HCT116 (cell line): ENCODE measurements around the gene HLA-DMA. TPM values are rescaled to one million over a fixed set of nuclear protein-coding genes. Genes with fewer than 3 reads are reported as not detected.

Source experiments
- ATAC-seq: fragments of 200-7000 bp; cut with Tn5 transposase; 2 replicates; pipeline ENCODE4 v1.9.1; 2020; ENCODE audit warnings: mild to moderate bottlenecking, moderate library complexity
- BruUV-seq: library from RNA; stranded (reverse); fragments of 400-500 nt; replicated peaks from 2 replicates; lab custom pipeline; 2021; lab: Mats Ljungman, UMichigan
- CTCF ChIA-PET: fragments of 300-600 bp; sonication (Branson Sonifier 250); formaldehyde crosslinking; loops from one replicate; lab custom pipeline; 2021; ENCODE audit warnings: antibody characterized with exemption; lab: Charles Lee
- POLR2A ChIA-PET: fragments of 300-600, 350-600 bp; sonication (Branson Sonifier 250); formaldehyde crosslinking; loops from one replicate; lab custom pipeline; 2021; ENCODE audit warnings: antibody characterized with exemption; lab: Charles Lee
- RAD21 ChIA-PET, 2 experiments: fragments of 300-600 bp; sonication (Branson Sonifier 250); formaldehyde crosslinking; loops; one replicate each; lab custom pipeline; 2023; ENCODE audit warnings: low total read pairs in 2 of 2; ENCODE audit not compliant: uncharacterized antibody in 2 of 2, unreplicated experiment in 2 of 2, low non-redundant PET in 1 of 2; lab: Charles Lee
- DNase-seq: peaks from one replicate; pipeline ENCODE4 v3.0.0-alpha.2; 2010; ENCODE audit warnings: low read depth, low spot score
- H2AFZ ChIP-seq: fragments of 200-600 bp; shearing (Covaris generic), sonication (generic); 2 replicates; pipeline ENCODE4 v1.6.1; 2017; ENCODE audit warnings: low read depth, mixed run types, mixed read lengths, antibody characterized with exemption, low read length; ENCODE audit not compliant: poor library complexity, severe bottlenecking
- H3K27ac ChIP-seq: 2 replicates; pipeline ENCODE4 v1.5.1; 2012; ENCODE audit warnings: low read depth, low read length
- H3K27me3 ChIP-seq: fragments of 200-600 bp; sonication (generic); 2 replicates; pipeline ENCODE4 v1.6.1; 2016; ENCODE audit warnings: mixed run types, low read length, mixed read lengths; ENCODE audit not compliant: insufficient read depth
- H3K36me3 ChIP-seq, 2 experiments: fragments of 200-500 bp in 1 of 2; fragments of 200-600 bp in 1 of 2; sonication (Bioruptor generic) in 1 of 2; sonication (generic) in 1 of 2; 2 replicates each; pipeline versions ENCODE4 v1.5.1 to v1.6.1; 2014 to 2016; ENCODE audit warnings: low read length in 2 of 2, inconsistent platforms in 1 of 2, mixed read lengths in 1 of 2, mixed run types in 1 of 2; ENCODE audit not compliant: insufficient read depth in 2 of 2, control insufficient read depth in 1 of 2
- H3K4me1 ChIP-seq, 2 experiments: fragments of 200-600 bp in 1 of 2; sonication (generic) in 1 of 2; 2 replicates each; pipeline versions ENCODE4 v1.5.1 to v1.6.1; 2012 to 2017; ENCODE audit warnings: low read length in 2 of 2, inconsistent platforms in 1 of 2, mild to moderate bottlenecking in 1 of 2, mixed read lengths in 1 of 2, mixed run types in 1 of 2, moderate library complexity in 1 of 2; ENCODE audit not compliant: insufficient read depth in 2 of 2, control insufficient read depth in 1 of 2
- H3K4me2 ChIP-seq: fragments of 200-600 bp; sonication (generic); 2 replicates; pipeline ENCODE4 v1.6.1; 2017; ENCODE audit warnings: mixed run types, low read length, mixed read lengths
- H3K4me3 ChIP-seq, 2 experiments: fragments of 200-600 bp in 1 of 2; sonication (generic) in 1 of 2; replicated peaks in 1 of 2; 2 replicates each; pipeline ENCODE4 v1.5.1; 2011 to 2016; ENCODE audit warnings: low read length in 2 of 2, control low read depth in 1 of 2, low read depth in 1 of 2, mild to moderate bottlenecking in 1 of 2, mixed read lengths in 1 of 2, mixed run types in 1 of 2
- H3K79me2 ChIP-seq: fragments of 200-600 bp; sonication (generic); 2 replicates; pipeline ENCODE4 v1.6.1; 2017; ENCODE audit warnings: mild to moderate bottlenecking, mixed run types, low read length, moderate library complexity, mixed read lengths; ENCODE audit not compliant: insufficient read depth
- H3K9ac ChIP-seq: fragments of 200-600 bp; sonication (generic); 2 replicates; pipeline ENCODE4 v1.6.1; 2016; ENCODE audit warnings: low read length, mixed read lengths
- H3K9me2 ChIP-seq: fragments of 200-600 bp; sonication (generic), shearing (Covaris generic); 2 replicates; pipeline ENCODE4 v1.6.1; 2017; ENCODE audit warnings: mixed run types, mild to moderate bottlenecking, moderate library complexity; ENCODE audit not compliant: insufficient read depth
- H3K9me3 ChIP-seq, 2 experiments: fragments of 200-500 bp in 1 of 2; fragments of 200-600 bp in 1 of 2; sonication (Bioruptor generic) in 1 of 2; sonication (generic) in 1 of 2; 2 replicates each; pipeline ENCODE4 v1.6.1; 2014 to 2017; ENCODE audit warnings: low read length in 2 of 2, mixed read lengths in 2 of 2, inconsistent platforms in 1 of 2, low read depth in 1 of 2, mild to moderate bottlenecking in 1 of 2, mixed run types in 1 of 2, moderate library complexity in 1 of 2; ENCODE audit not compliant: control insufficient read depth in 1 of 2, insufficient read depth in 1 of 2
- H4K20me1 ChIP-seq: fragments of 200-600 bp; sonication (generic), shearing (Covaris generic); 2 replicates; pipeline ENCODE4 v1.6.1; 2017; ENCODE audit warnings: mixed run types, mild to moderate bottlenecking, moderate library complexity; ENCODE audit not compliant: insufficient read depth
- CBX3 ChIP-seq: IDR thresholded peaks from 2 replicates; pipeline ENCODE4 v1.6.1; 2012; ENCODE audit warnings: low read depth
- CEBPB ChIP-seq: IDR thresholded peaks from 2 replicates; pipeline ENCODE4 v1.6.1; 2012; ENCODE audit warnings: low read depth
- EGR1 ChIP-seq: IDR thresholded peaks from 2 replicates; pipeline ENCODE4 v1.6.1; 2012; ENCODE audit warnings: low read depth
- EZH2 ChIP-seq: fragments of 200-600 bp; sonication (generic); IDR thresholded peaks from 2 replicates; pipeline ENCODE4 v1.6.1; 2017; ENCODE audit warnings: antibody characterized with exemption, mixed run types
- EZH2phosphoT487 ChIP-seq: fragments of 200-600 bp; IDR thresholded peaks from 2 replicates; pipeline ENCODE4 v1.6.1; 2018; ENCODE audit warnings: antibody characterized with exemption, borderline replicate concordance
- JUND ChIP-seq: IDR thresholded peaks from 2 replicates; pipeline ENCODE4 v1.6.1; 2012
- MAX ChIP-seq: IDR thresholded peaks from 2 replicates; pipeline ENCODE4 v1.6.1; 2012
- POLR2A ChIP-seq: IDR thresholded peaks from 2 replicates; pipeline ENCODE4 v1.7.0; 2011; ENCODE audit warnings: borderline replicate concordance; ENCODE audit not compliant: insufficient read depth, insufficient read length; ENCODE audit errors: extremely low read depth
- SRF ChIP-seq: IDR thresholded peaks from 2 replicates; pipeline ENCODE4 v1.6.1; 2012; ENCODE audit warnings: low read depth
- YY1 ChIP-seq: IDR thresholded peaks from 2 replicates; pipeline ENCODE4 v1.6.1; 2011; ENCODE audit warnings: low read length, low read depth, moderate library complexity, mild to moderate bottlenecking; ENCODE audit not compliant: insufficient replicate concordance; ENCODE audit errors: extremely low read depth
- ZBTB33 ChIP-seq: IDR thresholded peaks from 2 replicates; pipeline ENCODE4 v1.6.1; 2011; ENCODE audit warnings: mild to moderate bottlenecking, low read length, moderate library complexity; ENCODE audit not compliant: insufficient replicate concordance; ENCODE audit errors: extremely low read depth
- ZFX ChIP-seq: fragments of 450-650 bp; IDR thresholded peaks from 2 replicates; pipeline ENCODE4 v1.6.1; 2017
- ZNF274 ChIP-seq: fragments of 200-500 bp; sonication (Bioruptor generic); IDR thresholded peaks from 2 replicates; pipeline ENCODE4 v1.6.1; 2014; ENCODE audit warnings: mild to moderate bottlenecking, low read depth, low read length, inconsistent platforms
- intact Hi-C: fragments of 100-400 bp; cut with micrococcal nuclease; formaldehyde crosslinking; loops from 2 replicates; pipeline ENCODE4 v1.10.0; 2022
- total RNA-seq: library from RNA; stranded (reverse); gene quantifications from one replicate; pipeline ENCODE4 v1.2.1, GENCODE V29; 2021; ENCODE audit not compliant: unreplicated experiment
- TF ChIP-seq, protein P1 (sequence below): IDR thresholded peaks from 2 replicates; pipeline ENCODE4 v1.6.1; 2012

Gene HLA-DMA
- total RNA-seq, 1 experiment from 2014 or later = 12.1 TPM

DNA sequence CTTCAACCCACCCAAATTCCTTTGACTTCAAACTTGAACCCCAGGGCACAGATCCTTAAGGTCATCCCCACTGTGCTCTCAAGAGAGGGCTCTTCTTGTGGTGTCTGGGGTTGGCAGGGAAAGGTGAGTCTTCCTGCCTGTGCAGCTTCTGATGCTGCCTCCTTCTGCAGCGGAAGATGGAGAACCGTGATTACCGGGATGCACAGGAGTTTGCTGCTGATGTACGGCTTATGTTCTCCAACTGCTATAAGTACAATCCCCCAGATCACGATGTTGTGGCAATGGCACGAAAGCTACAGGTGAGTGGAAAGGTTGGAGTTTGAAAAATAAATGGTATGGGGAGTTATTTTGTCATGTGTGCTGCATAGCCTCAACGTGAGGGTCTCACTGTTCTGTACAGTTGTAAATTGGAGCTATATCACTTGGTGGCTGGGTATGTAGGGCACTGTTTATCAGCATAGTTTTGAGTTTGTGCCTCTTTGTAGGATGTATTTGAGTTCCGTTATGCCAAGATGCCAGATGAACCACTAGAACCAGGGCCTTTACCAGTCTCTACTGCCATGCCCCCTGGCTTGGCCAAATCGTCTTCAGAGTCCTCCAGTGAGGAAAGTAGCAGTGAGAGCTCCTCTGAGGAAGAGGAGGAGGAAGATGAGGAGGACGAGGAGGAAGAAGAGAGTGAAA lies 24.5 kb upstream of the HLA-DMA start:
- Histone ChIP-seq H4K20me1 (peaks cover 94% of the 10 kb centered on the region), H3K27me3 (no peaks in the 10 kb centered on the region), H3K4me3 (no peak overlapping the region), H3K4me2 (no peak overlapping the region)
- POLR2A ChIA-PET = interaction anchor here (0.6 to 1.6 kb wide), 2 partner anchors 13 to 36 kb away, joined by 3 to 4 read pairs; no protein-coding TSS in a partner anchor
- CTCF ChIA-PET = no interaction called here
- intact Hi-C loops = no loop called here
- TF ChIP-seq JUND (no peak), EGR1 (no peak), EZH2 (no peak), MAX (no peak), ZNF274 (no peak), EZH2phosphoT487 (no peak)
- TF ChIP-seq, all 23 proteins: peak for 0
- H3K9ac ChIP-seq = no peak overlapping the region
- ATAC-seq (no peak), DNase-seq (no peak)
- H3K9me2 ChIP-seq = no peaks in the 10 kb centered on the region
- no peaks in the 10 kb centered on the region for H3K9me3 ChIP-seq
- RAD21 ChIA-PET = no interaction called here
- BruUV-seq = no TSS peak
- H3K27ac ChIP-seq = no peak overlapping the region
- H3K4me1 ChIP-seq = peaks cover 5 to 18% of the 10 kb centered on the region in 2 experiments; a peak in 3 of 4 replicates
- peaks cover 84% of the 10 kb centered on the region for H3K79me2 ChIP-seq
- H3K36me3 ChIP-seq = peaks cover 77 to 90% of the 10 kb centered on the region in 2 experiments
- H2AFZ ChIP-seq = no peak overlapping the region

- peaks cover 5 to 21% of the 10 kb centered on the region in 2 experiments; a peak in 3 of 4 replicates for H3K4me1 ChIP-seq
- intact Hi-C loops = no loop called here
- H3K9me3 ChIP-seq = no peaks in the 10 kb centered on the region
- BruUV-seq = no TSS peak
- H3K9me2 ChIP-seq = no peaks in the 10 kb centered on the region
- ChIA-PET CTCF (no interaction called here), POLR2A (interaction anchor here (1.2 kb wide), 1 partner anchor 24 kb away, joined by 3 read pairs; the partner anchor contains the start of gene HLA-DMA), RAD21 (no interaction called here)
- H3K79me2 ChIP-seq = peaks cover 88% of the 10 kb centered on the region
- no peak for ATAC-seq
- H3K4me2 ChIP-seq = no peak overlapping the region
- DNase-seq = no peak
- no peak overlapping the region for H3K9ac ChIP-seq
- H3K36me3 ChIP-seq = peaks cover 77 to 91% of the 10 kb centered on the region in 2 experiments
- no peaks in the 10 kb centered on the region for H3K27me3 ChIP-seq
- H2AFZ ChIP-seq = no peak overlapping the region
- H3K4me3 ChIP-seq = no peak overlapping the region
- peaks cover 88% of the 10 kb centered on the region for H4K20me1 ChIP-seq
- no peak overlapping the region for H3K27ac ChIP-seq
- no peak for TF ChIP-seq POLR2A
- no peak for TF ChIP-seq EZH2phosphoT487
- no peak for TF ChIP-seq CEBPB
- TF ChIP-seq CBX3 = no peak
- TF ChIP-seq ZFX = no peak
- TF ChIP-seq ZBTB33 = no peak
- no peak for TF ChIP-seq YY1
- TF ChIP-seq, protein P1, sequence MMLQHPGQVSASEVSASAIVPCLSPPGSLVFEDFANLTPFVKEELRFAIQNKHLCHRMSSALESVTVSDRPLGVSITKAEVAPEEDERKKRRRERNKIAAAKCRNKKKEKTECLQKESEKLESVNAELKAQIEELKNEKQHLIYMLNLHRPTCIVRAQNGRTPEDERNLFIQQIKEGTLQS = no peak
- TF ChIP-seq SRF = no peak
Measured at GRCh38 chr6:32976334-32977069, 23.6 kb upstream of the HLA-DMA start.
